Heart left ventricle (tissue), 16 donors: ENCODE data around the gene PLEKHG3. TPM values are rescaled to one million over a fixed set of nuclear protein-coding genes. Genes with fewer than 3 reads are reported as not detected.

ENCODE experiments used
- ATAC-seq, 4 donors: fragments of 200-7000 bp; cut with Tn5 transposase; one replicate each; pipeline ENCODE4 v1.9.1; 2020 to 2022; ENCODE audit warnings: moderate library complexity in 4 of 4, mild to moderate bottlenecking in 3 of 4, moderate number of reproducible peaks in 1 of 4
- DNase-seq, 5 donors: peaks; one replicate each; pipeline ENCODE4 v3.0.0-alpha.2; 2020
- H3K27ac ChIP-seq, 12 donors: fragments of 200-600 bp; sonication (generic) in 4 of 12; one replicate each; pipeline versions ENCODE4 v1.5.0 to v1.8.0; 2016 to 2022; ENCODE audit warnings: mild to moderate bottlenecking in 2 of 12
- H3K27me3 ChIP-seq, 9 donors: fragments of 200-600 bp; sonication (generic) in 2 of 9; one replicate each; pipeline versions ENCODE4 v1.5.1 to v1.8.0; 2016 to 2022; ENCODE audit warnings: mild to moderate bottlenecking in 3 of 9
- H3K36me3 ChIP-seq, 9 donors: fragments of 200-600 bp; sonication (generic) in 2 of 9; one replicate each; pipeline versions ENCODE4 v1.5.0 to v1.8.0; 2018 to 2022; ENCODE audit warnings: mild to moderate bottlenecking in 2 of 9
- H3K4me1 ChIP-seq, 12 donors: fragments of 200-600 bp; sonication (generic) in 4 of 12; one replicate each; pipeline versions ENCODE4 v1.5.0 to v1.8.0; 2016 to 2022; ENCODE audit warnings: mild to moderate bottlenecking in 3 of 12
- H3K4me3 ChIP-seq, 12 donors: fragments of 200-600 bp; sonication (generic) in 4 of 12; one replicate each; pipeline versions ENCODE4 v1.5.0 to v1.8.0; 2017 to 2022; ENCODE audit warnings: mild to moderate bottlenecking in 9 of 12, moderate library complexity in 4 of 12
- H3K9me3 ChIP-seq, 12 donors: fragments of 200-600 bp; sonication (generic) in 4 of 12; one replicate each; pipeline versions ENCODE4 v1.5.0 to v1.8.0; 2016 to 2022; ENCODE audit warnings: mild to moderate bottlenecking in 1 of 12
- CTCF ChIP-seq, 12 donors: fragments of 200-600 bp; sonication (generic) in 4 of 12; IDR thresholded peaks; one replicate each; pipeline versions ENCODE4 v1.5.0 to v1.8.0; 2018 to 2022; ENCODE audit warnings: antibody characterized with exemption in 12 of 12, mild to moderate bottlenecking in 5 of 12
- POLR2A ChIP-seq, 2 donors: fragments of 450-650 bp; IDR thresholded peaks; one replicate each; pipeline ENCODE4 v1.6.1; 2017; ENCODE audit warnings: antibody characterized with exemption in 2 of 2, mild to moderate bottlenecking in 2 of 2, moderate library complexity in 2 of 2
- WGBS, 4 donors: extraction: QIAGEN DNeasy Blood & Tissue Kit in 2 of 4; methylation state at CpG; one replicate each; pipeline versions ENCODE4 v1.1.5 to v1.1.7; 2013 to 2018; 5-methylcytosine and 5-hydroxymethylcytosine counted together
- intact Hi-C, 10 donors: fragments of 100-400 bp; cut with DNase I; formaldehyde crosslinking; loops; one replicate each; pipeline versions ENCODE4 v1.11.1 to v1.14.2; 2022
- polyA plus RNA-seq, 2 donors: library from polyadenylated mRNA; stranded (reverse); fragments of 200-250 nt; gene quantifications; one replicate each; pipeline ENCODE4 v1.2.3, GENCODE V29; 2013
- total RNA-seq, 9 donors: library from RNA; depleted of rRNA in 2 of 9; stranded (reverse); fragments of >200 nt in 2 of 9; fragmentation: NEBNext Ultra II Directional in 3 of 9; extraction: Animal tissue kit (Norgen Biotek cat#: 25700) in 3 of 9; gene quantifications; one replicate each; pipeline versions ENCODE4 v1.1.0 to v1.2.4, GENCODE V29; 2016 to 2023
- donor health status: ischemic (EF 13 %, LVEDD 7.1; RV severe dilation, severe dysfunction).
- donor health status: healthy with polysubstance abuse.
- donor health status: DM: no; HTN: yes; CAD: no.
- donor health status: DM: no; HTN: no; CAD: no.
- donor health status: ischemic (EF 25% LVEDD 6.9; RV normal size, moderate dysfunction).
- donor health status: ischemic (EF 25% LVEDD 5.7; RV mildly dilated, moderate dysfunction).
- donor health status: healthy.
- donor health status: DM: yes; HTN: yes; CAD: no.
- donor health status: ischemic (EF 35%, LVEDD 5.7; RV mildly dilated, moderate dysfunction).
- donor health status: nonischemic (EF 11% LVEDD 7.7; RV severe dilation, severe dysfunction).
- donor health status: DM: yes; HTN: yes; CAD: no.
- donor health status: PGD.
- donor health status: ischemic (EF 29% LVEDD 5.4; RV normal size, mild dysfunction).
- donor health status: nonischemic (EF 23%, LVEDD 6.1; RV moderate dilation, normal function).

Gene PLEKHG3
- total and polyA plus RNA-seq, 11 donors, result 7.0 to 34.3 (median 17.8) TPM

GRCh38 chr14:64703395-64704142 lies 655 bp upstream of the PLEKHG3 start:
- H3K4me3 ChIP-seq, result peak overlapping the region; percentile 58 to 90 (median 84)
- H3K27ac ChIP-seq, result peak overlapping the region; percentile 18 to 92 (median 85)
- peaks cover 0 to 18% (median 0%) of the 10 kb centered on the region in 9 donors for H3K27me3 ChIP-seq
- H3K36me3 ChIP-seq, result no peaks in the 10 kb centered on the region
- ATAC-seq (peak in 1 of 4 donors; percentile 1), DNase-seq (no peak)
- no peaks in the 10 kb centered on the region for H3K9me3 ChIP-seq
- intact Hi-C loops, result loop anchor here in 2 of 10 donors (2.0 to 10.0 kb wide), 2 partner anchors 19 to 51 kb away; no protein-coding TSS in a partner anchor
- peaks cover 0 to 63% (median 28%) of the 10 kb centered on the region in 12 donors for H3K4me1 ChIP-seq
- WGBS, 4 donors, result 30 to 36% (median 31%) methylated on average over 26 of the region's 26 CpGs
- no peak for TF ChIP-seq POLR2A (IDR thresholded peaks at IDR 0.05)
- no peak for TF ChIP-seq CTCF (IDR thresholded peaks at IDR 0.05)

- Histone ChIP-seq H3K4me1 (peaks cover 0 to 67% (median 35%) of the 10 kb centered on the region in 12 donors), H3K4me3 (peak overlapping the region; percentile 58 to 90 (median 84)), H3K36me3 (no peaks in the 10 kb centered on the region), H3K9me3 (no peaks in the 10 kb centered on the region), H3K27ac (peak overlapping the region; percentile 42 to 92 (median 85)), H3K27me3 (peaks cover 0 to 18% (median 0%) of the 10 kb centered on the region in 9 donors)
- ATAC-seq, result peak in 3 of 4 donors; percentile 10 to 37 (median 31)
- TF ChIP-seq POLR2A (IDR thresholded peaks at IDR 0.05), result no peak
- 3 to 7% (median 3%) methylated on average over 28 to 51 of the region's 51 CpGs for WGBS, 4 donors
- intact Hi-C loops, result loop anchor here in 4 of 10 donors (2.0 to 10.0 kb wide), 4 partner anchors 20 to 57 kb away; no protein-coding TSS in a partner anchor
- peak in 2 of 5 donors; percentile 42 to 74 for DNase-seq
Observed at GRCh38 chr14:64704743-64705380, 638 bp downstream of the PLEKHG3 start.

GRCh38 chr14:64705381-64706118 lies 1.3 kb downstream of the PLEKHG3 start:
- Histone ChIP-seq H3K27me3 (peaks cover 0 to 18% (median 0%) of the 10 kb centered on the region in 9 donors), H3K4me3 (peak overlapping the region; percentile 58 to 90 (median 84)), H3K4me1 (peaks cover 0 to 74% (median 42%) of the 10 kb centered on the region in 12 donors), H3K36me3 (no peaks in the 10 kb centered on the region), H3K27ac (peak overlapping the region; percentile 42 to 92 (median 85)), H3K9me3 (no peaks in the 10 kb centered on the region)
- TF ChIP-seq POLR2A (IDR thresholded peaks at IDR 0.05), result no peak
- no peak for TF ChIP-seq CTCF (IDR thresholded peaks at IDR 0.05)
- 39 to 46% (median 42%) methylated on average over 18 of the region's 18 CpGs for whole genome bisulfite sequencing, 4 donors
- DNase-seq (peak in 3 of 5 donors; percentile 55 to 65 (median 58)), ATAC-seq (peak; percentile 4 to 38 (median 18))
- intact Hi-C loops, result loop anchor here in 4 of 10 donors (2.0 to 10.0 kb wide), 4 partner anchors 21 to 57 kb away; no protein-coding TSS in a partner anchor

- 67 to 75% (median 72%) methylated on average over 4 of the region's 4 CpGs for WGBS, 4 donors
- DNase-seq (no peak), ATAC-seq (no peak)
- Histone ChIP-seq H3K27ac (peak overlapping the region; percentile 18 to 92 (median 85)), H3K36me3 (no peaks in the 10 kb centered on the region), H3K27me3 (peaks cover 0 to 18% (median 0%) of the 10 kb centered on the region in 9 donors), H3K9me3 (no peaks in the 10 kb centered on the region), H3K4me3 (peak overlapping the region in 11 of 12 donors; percentile 58 to 90 (median 84)), H3K4me1 (peaks cover 0 to 80% (median 48%) of the 10 kb centered on the region in 12 donors)
- no peak for TF ChIP-seq CTCF (IDR thresholded peaks at IDR 0.05)
- TF ChIP-seq POLR2A (IDR thresholded peaks at IDR 0.05), result no peak
- intact Hi-C loops, result loop anchor here in 3 of 10 donors (5.0 to 10.0 kb wide), 3 partner anchors 34 to 56 kb away; no protein-coding TSS in a partner anchor
Observed at GRCh38 chr14:64706119-64706592, 1.9 kb downstream of the PLEKHG3 start.
